ENCODE results near the gene SDS.

Gene SDS

GRCh38 chr12:113347107-113347506, 56.6 kb downstream of the SDS start:
- DNase-seq: no peak

- DNase-seq: no peak
These were observed 57.3 kb downstream of the SDS start for GRCh38 chr12:113346353-113346752.

- no peak for DNase-seq
These were observed 58.4 kb downstream of the SDS start for GRCh38 chr12:113345318-113345717.

Data from fibroblast of skin of scalp (primary cell).